GM18508 (cell line): ENCODE measurements around the gene VPS4B.
"Not testable (repeated sequence)": the region's sequence is repeated elsewhere in the genome, so short reads cannot be mapped to it uniquely, and the experiment has no call there.

Source experiments
- ATAC-seq: cut with Tn5 transposase; IDR thresholded peaks from one replicate; pipeline ENCODE4 v1.9.1; 2021; ENCODE audit warnings: moderate number of reproducible peaks; ENCODE audit not compliant: insufficient read depth, unreplicated experiment

VPS4B gene

GRCh38 chr18:63422087-63422863 is at the start of gene VPS4B:
Gene VPS4B, minus strand, starts transcription at chr18:63422476. Its CDS starts 217 bp downstream, at chr18:63422259.
- peak; percentile 96 for ATAC-seq

- no peak for ATAC-seq
Observed at GRCh38 chr18:63470751-63471150, 48.5 kb upstream of the VPS4B start.

GRCh38 chr18:63468575-63468974 is 46.3 kb upstream of the VPS4B start:
- ATAC-seq: no peak

- ATAC-seq: no peak
Observed at GRCh38 chr18:63467699-63468098, 45.4 kb upstream of the VPS4B start.

- no peak for ATAC-seq
Observed at GRCh38 chr18:63465059-63465458, 42.8 kb upstream of the VPS4B start.

GRCh38 chr18:63464434-63464833 is 42.2 kb upstream of the VPS4B start:
- no peak for ATAC-seq

DNA sequence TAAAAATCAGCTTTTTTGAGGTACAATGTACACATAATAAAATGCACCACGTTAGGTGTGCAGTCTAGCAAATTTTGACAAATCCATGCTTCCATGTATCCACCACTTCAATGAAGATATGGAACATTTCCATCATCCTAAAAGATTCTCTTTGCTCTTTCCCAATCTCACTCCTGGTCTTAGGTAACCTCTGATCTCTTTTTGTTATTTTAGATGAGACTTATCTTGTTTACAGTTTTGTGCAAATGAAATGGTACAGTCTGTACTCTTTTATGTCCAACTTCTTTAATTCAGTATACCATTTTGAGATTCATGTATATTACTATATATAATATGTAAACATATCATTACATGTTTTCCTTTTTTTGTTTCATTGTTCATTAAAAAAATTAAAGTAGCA is 38.1 kb upstream of the VPS4B start:
- ATAC-seq: no peak

- ATAC-seq: no peak
Observed at GRCh38 chr18:63457977-63458376, 35.7 kb upstream of the VPS4B start.

DNA sequence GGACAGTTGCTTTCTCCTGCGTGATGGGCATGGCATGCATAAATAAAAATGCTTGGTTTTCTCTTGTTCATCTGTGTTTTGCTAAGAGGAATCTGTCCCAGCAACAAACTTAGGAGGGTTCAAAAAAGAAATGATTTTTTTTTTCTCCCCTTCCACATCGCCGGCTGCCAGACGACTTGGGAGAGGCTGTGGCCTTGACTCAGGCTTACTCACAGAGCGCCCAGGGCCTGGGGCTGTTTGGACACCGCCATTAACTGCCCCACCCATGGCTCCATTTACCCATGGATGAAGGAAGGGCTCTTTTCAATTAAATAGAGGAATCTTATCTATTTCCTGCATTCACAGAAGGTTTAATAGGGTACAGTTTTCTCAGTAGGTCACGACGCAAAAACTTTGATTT is 32.2 kb upstream of the VPS4B start:
- no peak for ATAC-seq

- ATAC-seq: not testable (repeated sequence)
Observed at GRCh38 chr18:63452751-63453150, 30.5 kb upstream of the VPS4B start.

- no peak for ATAC-seq
Observed at GRCh38 chr18:63451799-63452660, 29.8 kb upstream of the VPS4B start.

- no peak for ATAC-seq
Observed at GRCh38 chr18:63449426-63449825, 27.1 kb upstream of the VPS4B start.

DNA sequence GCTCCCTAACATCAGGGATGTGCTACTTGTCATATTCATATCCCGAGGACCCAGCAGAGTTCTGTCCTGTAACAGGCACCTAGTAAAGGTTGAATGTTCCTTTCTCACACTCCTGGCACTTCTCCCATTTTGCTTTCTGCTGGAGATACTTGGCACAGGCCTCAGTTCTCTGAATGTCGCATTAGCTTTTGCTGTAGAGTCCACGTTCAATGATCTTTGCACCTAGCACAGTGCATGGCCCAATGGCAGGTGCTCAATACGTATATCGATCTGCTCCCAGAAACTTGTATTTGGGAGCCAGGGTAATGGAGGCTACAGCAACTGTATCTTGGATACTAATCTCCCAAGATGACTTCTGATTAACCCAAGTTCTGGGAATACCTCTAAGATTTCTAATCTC is 24.8 kb upstream of the VPS4B start:
- ATAC-seq: no peak

- no peak for ATAC-seq
Observed at GRCh38 chr18:63446266-63446665, 24.0 kb upstream of the VPS4B start.

GRCh38 chr18:63445037-63445436 is 22.8 kb upstream of the VPS4B start:
- ATAC-seq: no peak

- ATAC-seq: no peak
Observed at GRCh38 chr18:63444580-63444979, 22.3 kb upstream of the VPS4B start.

GRCh38 chr18:63443829-63444228 is 21.6 kb upstream of the VPS4B start:
- no peak for ATAC-seq

DNA sequence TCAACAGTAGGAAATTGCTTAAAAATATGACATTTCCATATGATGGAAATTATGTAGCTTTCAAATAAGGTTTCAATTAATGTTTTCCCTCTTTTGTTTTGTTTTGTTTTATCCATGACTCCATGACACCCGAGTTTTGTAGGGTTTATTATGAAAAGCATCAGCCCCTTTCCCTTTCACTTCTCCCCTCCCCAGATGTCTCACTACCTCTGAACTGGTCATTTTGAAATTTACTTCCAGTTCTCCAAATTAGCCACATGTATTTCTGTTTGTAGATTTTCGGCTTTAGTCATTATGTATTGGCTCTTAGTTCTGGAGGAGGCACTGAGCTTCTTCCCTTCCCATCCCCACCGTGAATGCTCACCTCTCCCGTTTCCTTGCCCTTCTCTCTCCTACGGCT is 18.6 kb upstream of the VPS4B start:
- ATAC-seq: no peak

- no peak for ATAC-seq
Observed at GRCh38 chr18:63440219-63440618, 17.9 kb upstream of the VPS4B start.

GRCh38 chr18:63439334-63439733 is 17.1 kb upstream of the VPS4B start:
- ATAC-seq: no peak

- no peak for ATAC-seq
Observed at GRCh38 chr18:63438181-63438580, 15.9 kb upstream of the VPS4B start.
